Measurements from ENCODE around the gene CARF. TPM values are rescaled to one million over a fixed set of nuclear protein-coding genes. Genes with fewer than 3 reads are reported as not detected.

CARF gene
- total RNA-seq, result 16.5 TPM

- TF ChIP-seq POLR2AphosphoS5 (IDR thresholded peaks at IDR 0.05; ENCODE audit: insufficient read depth in 1 of 2, low read depth in 1 of 2) (peak; percentile 85 to 93), CTCF (IDR thresholded peaks at IDR 0.05) (peak in 1 of 3 experiments; percentile 22), POLR2A (IDR thresholded peaks at IDR 0.05) (no peak)
- peak in 1 of 2 donors; percentile 92 for DNase-seq (ENCODE audit: extremely low spot score in 2 of 2)
- Histone ChIP-seq H3K4me3 (peak within 1 kb of the TSS; percentile 57 to 69), H3K36me3 (no peaks in the 10 kb centered on the region), H3K27ac (peak within 1 kb of the TSS; percentile 77), H3K27me3 (no peaks in the 10 kb centered on the region), H3K9me3 (no peaks in the 10 kb centered on the region), H3K4me1 (peaks cover 21% of the 10 kb centered on the region)
- intact Hi-C loops (cut with DNase I), result no loop called here
Observed at GRCh38 chr2:202911512-202912341, at the start of gene CARF, which contains the start of gene WDR12. Gene CARF (plus strand): TSS chr2:202912275. CDS start chr2:202941903, 29,628 bp downstream. Gene WDR12 (minus strand): TSS chr2:202911673. CDS start chr2:202911476, 197 bp downstream.

- intact Hi-C loops (cut with DNase I), result no loop called here
Observed at GRCh38 chr2:202870431-202871299, 41.4 kb upstream of the CARF start.

GRCh38 chr2:202871300-202872141, 40.6 kb upstream of the CARF start, which contains the start of gene ICA1L:
Gene ICA1L (minus strand): TSS chr2:202871766. CDS start chr2:202829009, 42,757 bp downstream.
- no peak for TF ChIP-seq POLR2AphosphoS5 (IDR thresholded peaks at IDR 0.05; ENCODE audit: insufficient read depth in 1 of 2, low read depth in 1 of 2)
- no peak for TF ChIP-seq POLR2A (IDR thresholded peaks at IDR 0.05)
- no peak for TF ChIP-seq CTCF (IDR thresholded peaks at IDR 0.05)
- Histone ChIP-seq H3K4me3 (peak within 1 kb of the TSS; percentile 65 to 88), H3K4me1 (peaks cover 14% of the 10 kb centered on the region), H3K9me3 (no peaks in the 10 kb centered on the region), H3K27ac (peak within 1 kb of the TSS; percentile 81), H3K27me3 (no peaks in the 10 kb centered on the region), H3K36me3 (no peaks in the 10 kb centered on the region)
- DNase-seq (ENCODE audit: extremely low spot score in 2 of 2), result no peak
- intact Hi-C loops (cut with DNase I), result no loop called here

More at GRCh38 chr2:202870431-202871299, 41.4 kb upstream of the CARF start:
- Histone ChIP-seq H3K4me3 (peak overlapping the region; percentile 65 to 88), H3K9me3 (no peaks in the 10 kb centered on the region), H3K4me1 (peaks cover 14% of the 10 kb centered on the region), H3K36me3 (no peaks in the 10 kb centered on the region), H3K27me3 (no peaks in the 10 kb centered on the region), H3K27ac (peak overlapping the region; percentile 81)
- peak in 1 of 2 donors; percentile 43 for TF ChIP-seq POLR2AphosphoS5 (IDR thresholded peaks at IDR 0.05; ENCODE audit: insufficient read depth in 1 of 2, low read depth in 1 of 2)
- TF ChIP-seq POLR2A (IDR thresholded peaks at IDR 0.05), result no peak
- TF ChIP-seq CTCF (IDR thresholded peaks at IDR 0.05), result peak in 1 of 3 experiments; percentile 8
- no peak for DNase-seq (ENCODE audit: extremely low spot score in 2 of 2)

GRCh38 chr2:202877699-202878098, 34.4 kb upstream of the CARF start:
- intact Hi-C loops (cut with DNase I), result no loop called here
- TF ChIP-seq CTCF (IDR thresholded peaks at IDR 0.05) (no peak), POLR2A (IDR thresholded peaks at IDR 0.05) (no peak), POLR2AphosphoS5 (IDR thresholded peaks at IDR 0.05; ENCODE audit: insufficient read depth in 1 of 2, low read depth in 1 of 2) (no peak)

More at GRCh38 chr2:202877699-202878098, 34.4 kb upstream of the CARF start:
- H3K9me3 ChIP-seq, result no peaks in the 10 kb centered on the region
- H3K4me3 ChIP-seq, result no peak overlapping the region
- no peaks in the 10 kb centered on the region for H3K4me1 ChIP-seq
- H3K27me3 ChIP-seq, result no peaks in the 10 kb centered on the region
- no peak for DNase-seq (ENCODE audit: extremely low spot score in 2 of 2)
- H3K36me3 ChIP-seq, result peaks cover 0 to 22% of the 10 kb centered on the region in 2 donors
- no peak overlapping the region for H3K27ac ChIP-seq
